Erythroblast (primary cell): Measurements from ENCODE around the gene GBP5.

ENCODE experiments used
- GATA1 ChIP-seq: IDR thresholded peaks from 2 replicates; pipeline ENCODE4 v1.6.1; 2011; ENCODE audit warnings: low read depth, mild to moderate bottlenecking, control low read depth, low read length, moderate library complexity
- POLR2A ChIP-seq: IDR thresholded peaks from 2 replicates; pipeline ENCODE4 v1.6.1; 2011; ENCODE audit warnings: mild to moderate bottlenecking, low read length

DNA sequence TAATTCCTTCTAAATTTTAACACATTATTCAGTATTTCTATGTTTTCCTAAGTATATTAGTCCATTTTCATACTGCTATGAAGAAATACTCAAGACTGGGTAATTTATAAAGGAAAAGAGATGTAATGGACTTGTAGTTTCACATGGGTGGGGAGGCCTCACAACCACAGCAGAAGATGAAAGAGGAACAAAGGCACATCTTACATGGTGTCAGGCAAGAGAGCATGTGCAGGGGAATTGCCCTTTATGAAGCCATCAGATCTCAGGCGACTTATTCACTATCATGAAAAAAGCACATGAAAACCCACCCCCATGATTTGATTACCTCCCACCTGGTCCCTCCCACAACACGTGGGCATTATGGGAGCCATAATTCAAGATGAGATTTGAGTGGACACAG lies 15.6 kb downstream of the GBP5 start:
- TF ChIP-seq POLR2A (no peak), GATA1 (no peak)
